ENCODE measurements around the gene PIGR. TPM values are rescaled to one million over a fixed set of nuclear protein-coding genes. Genes with fewer than 3 reads are reported as not detected.

The PIGR gene
- total RNA-seq, 6 donors from 2014 or later = 396 to 1,034 (median 618) TPM

DNA sequence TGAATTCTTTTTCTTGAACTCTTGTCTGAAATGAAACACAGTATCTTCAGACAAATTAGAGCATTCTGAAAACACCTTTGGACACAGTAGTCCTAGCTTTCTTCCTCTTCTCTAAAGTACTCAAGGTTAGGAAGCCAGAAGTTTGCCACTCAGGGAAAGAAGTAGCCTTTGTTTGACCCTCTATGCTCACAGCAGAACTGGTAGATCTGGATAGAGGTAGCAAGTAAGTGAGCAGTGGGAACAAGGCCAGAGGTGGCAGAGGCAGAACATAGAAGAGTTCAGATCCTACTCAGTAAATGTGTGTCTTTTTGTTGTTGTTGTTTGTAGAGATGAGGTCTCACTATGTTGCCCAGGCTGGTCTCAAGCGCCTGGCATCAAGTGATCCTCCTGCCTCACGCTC lies 7.4 kb upstream of the PIGR start:
- H3K4me1 ChIP-seq = peaks cover 0 to 36% (median 13%) of the 10 kb centered on the region in 4 donors
- no peaks in the 10 kb centered on the region for H3K36me3 ChIP-seq
- peak overlapping the region in 2 of 4 donors; percentile 55 to 70 for H3K27ac ChIP-seq
- TF ChIP-seq, protein P1, sequence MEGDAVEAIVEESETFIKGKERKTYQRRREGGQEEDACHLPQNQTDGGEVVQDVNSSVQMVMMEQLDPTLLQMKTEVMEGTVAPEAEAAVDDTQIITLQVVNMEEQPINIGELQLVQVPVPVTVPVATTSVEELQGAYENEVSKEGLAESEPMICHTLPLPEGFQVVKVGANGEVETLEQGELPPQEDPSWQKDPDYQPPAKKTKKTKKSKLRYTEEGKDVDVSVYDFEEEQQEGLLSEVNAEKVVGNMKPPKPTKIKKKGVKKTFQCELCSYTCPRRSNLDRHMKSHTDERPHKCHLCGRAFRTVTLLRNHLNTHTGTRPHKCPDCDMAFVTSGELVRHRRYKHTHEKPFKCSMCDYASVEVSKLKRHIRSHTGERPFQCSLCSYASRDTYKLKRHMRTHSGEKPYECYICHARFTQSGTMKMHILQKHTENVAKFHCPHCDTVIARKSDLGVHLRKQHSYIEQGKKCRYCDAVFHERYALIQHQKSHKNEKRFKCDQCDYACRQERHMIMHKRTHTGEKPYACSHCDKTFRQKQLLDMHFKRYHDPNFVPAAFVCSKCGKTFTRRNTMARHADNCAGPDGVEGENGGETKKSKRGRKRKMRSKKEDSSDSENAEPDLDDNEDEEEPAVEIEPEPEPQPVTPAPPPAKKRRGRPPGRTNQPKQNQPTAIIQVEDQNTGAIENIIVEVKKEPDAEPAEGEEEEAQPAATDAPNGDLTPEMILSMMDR (IDR thresholded peaks at IDR 0.05) = no peak
- no peak for TF ChIP-seq POLR2A (IDR thresholded peaks at IDR 0.05)
- 89 to 100% methylated on average over 1 to 2 of the region's 2 CpGs for WGBS, 2 donors
- no peaks in the 10 kb centered on the region for H3K27me3 ChIP-seq
- H3K4me3 ChIP-seq = no peak overlapping the region
- peak in 1 of 2 donors; percentile 67 for DNase-seq
- peak in 1 of 2 donors; percentile 60 for ATAC-seq (ENCODE audit: low FRiP score in 2 of 2)
- H3K9me3 ChIP-seq = no peaks in the 10 kb centered on the region

- peak overlapping the region in 3 of 4 donors; percentile 32 to 70 (median 40) for H3K27ac ChIP-seq
Observed at GRCh38 chr1:206953126-206953525, 6.9 kb upstream of the PIGR start.

DNA sequence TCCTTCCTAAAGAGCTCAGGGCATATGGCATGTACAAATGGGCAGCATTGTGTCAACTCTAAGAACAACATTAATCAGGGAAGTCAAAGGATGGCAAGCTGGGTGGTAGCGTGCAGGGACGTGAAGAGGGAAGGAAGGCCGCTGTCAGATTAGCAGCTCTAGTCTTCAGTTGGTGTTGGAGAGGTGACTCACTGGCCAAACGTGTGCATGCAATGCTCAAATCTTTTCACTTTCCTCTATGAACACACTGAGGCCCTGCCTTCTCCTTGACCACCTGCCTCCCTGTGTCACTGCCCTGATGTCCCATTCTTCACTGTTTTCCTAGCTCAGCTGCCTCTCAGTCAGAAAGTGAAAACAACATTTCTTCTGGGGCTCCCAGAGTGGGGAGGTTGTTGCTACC lies 5.9 kb upstream of the PIGR start:
- H3K27me3 ChIP-seq = no peaks in the 10 kb centered on the region
- peak in 1 of 2 donors; percentile 52 for DNase-seq
- 28 to 47% methylated on average over 4 of the region's 4 CpGs for WGBS, 2 donors
- no peak overlapping the region for H3K4me3 ChIP-seq
- peaks cover 0 to 36% (median 13%) of the 10 kb centered on the region in 4 donors for H3K4me1 ChIP-seq
- H3K36me3 ChIP-seq = no peaks in the 10 kb centered on the region
- no peak for TF ChIP-seq EP300 (IDR thresholded peaks at IDR 0.05)
- TF ChIP-seq, protein P1 (IDR thresholded peaks at IDR 0.05) = no peak
- no peak for TF ChIP-seq POLR2A (IDR thresholded peaks at IDR 0.05)
- TF ChIP-seq POLR2AphosphoS5 (IDR thresholded peaks at IDR 0.05) = no peak
- peak; percentile 27 to 38 for ATAC-seq (ENCODE audit: low FRiP score in 2 of 2)
- peak overlapping the region in 3 of 4 donors; percentile 32 to 63 (median 40) for H3K27ac ChIP-seq
- H3K9me3 ChIP-seq = no peaks in the 10 kb centered on the region

More at GRCh38 chr1:206953126-206953525, 6.9 kb upstream of the PIGR start:
- Histone ChIP-seq H3K4me1 (peaks cover 0 to 36% (median 13%) of the 10 kb centered on the region in 4 donors), H3K36me3 (no peaks in the 10 kb centered on the region), H3K27me3 (no peaks in the 10 kb centered on the region), H3K4me3 (no peak overlapping the region), H3K9me3 (no peaks in the 10 kb centered on the region)
- TF ChIP-seq EP300 (IDR thresholded peaks at IDR 0.05) (peak in 2 of 4 donors; percentile 11 to 25), POLR2A (IDR thresholded peaks at IDR 0.05) (no peak), POLR2AphosphoS5 (IDR thresholded peaks at IDR 0.05) (peak in 1 of 2 donors; percentile 47)
- TF ChIP-seq, protein P1 (IDR thresholded peaks at IDR 0.05) = peak in 1 of 6 experiments; percentile 5
- DNase-seq = peak in 1 of 2 donors; percentile 73
- WGBS, 2 donors = 61 to 85% methylated on average over 3 of the region's 3 CpGs
- ATAC-seq (ENCODE audit: low FRiP score in 2 of 2) = no peak

DNA sequence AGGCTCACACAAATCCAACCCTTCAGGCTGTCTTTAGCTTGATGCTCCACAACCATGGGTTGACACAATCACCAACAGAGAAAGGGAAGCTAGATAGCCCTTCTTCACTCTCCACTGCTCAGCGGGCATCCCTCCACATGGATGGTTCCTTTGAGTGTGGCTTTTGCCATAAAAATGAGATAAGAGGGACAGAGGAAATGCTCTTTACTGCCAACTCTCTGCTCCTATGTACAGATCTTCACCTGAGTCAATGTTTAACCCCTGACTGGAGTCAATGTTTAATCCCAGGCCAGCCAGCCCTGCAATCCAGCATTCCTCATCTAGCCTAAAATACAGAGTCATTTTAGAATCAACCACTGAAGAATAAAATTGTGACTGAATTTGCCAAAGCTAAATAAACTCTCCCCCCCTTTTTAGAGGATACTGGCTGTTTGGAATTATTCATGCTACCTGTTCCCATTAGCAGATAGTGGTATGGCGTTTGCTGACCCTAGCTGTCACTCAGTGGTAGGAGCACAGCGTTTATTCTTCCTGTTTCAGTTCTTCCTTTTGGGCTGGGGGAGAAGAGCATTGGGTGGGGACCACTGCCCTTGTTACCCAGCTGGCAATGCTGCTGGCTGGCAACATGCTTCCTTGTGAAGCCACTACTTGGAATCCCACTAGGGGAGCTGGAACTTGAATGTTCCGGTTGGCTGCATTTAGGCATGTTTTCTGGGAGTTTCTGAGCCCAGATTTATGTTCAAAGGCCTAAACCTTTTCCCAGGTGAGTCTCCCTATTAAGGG lies 5.2 kb upstream of the PIGR start:
- Histone ChIP-seq H3K27ac (peak overlapping the region in 2 of 4 donors; percentile 32 to 63), H3K9me3 (no peaks in the 10 kb centered on the region), H3K4me3 (no peak overlapping the region), H3K4me1 (peaks cover 0 to 36% (median 15%) of the 10 kb centered on the region in 4 donors), H3K36me3 (no peaks in the 10 kb centered on the region), H3K27me3 (no peaks in the 10 kb centered on the region)
- TF ChIP-seq EP300 (IDR thresholded peaks at IDR 0.05) (no peak), POLR2AphosphoS5 (IDR thresholded peaks at IDR 0.05) (no peak), POLR2A (IDR thresholded peaks at IDR 0.05) (no peak)
- TF ChIP-seq, protein P1 (IDR thresholded peaks at IDR 0.05) = no peak
- no peak for ATAC-seq (ENCODE audit: low FRiP score in 2 of 2)
- no peak for DNase-seq
- 64 to 67% methylated on average over 4 of the region's 4 CpGs for WGBS, 2 donors
